Liver (tissue), 9 donors: ENCODE data around the gene ADPRS. TPM values are rescaled to one million over a fixed set of nuclear protein-coding genes. Genes with fewer than 3 reads are reported as not detected.

Experiments
- DNase-seq: peaks from one replicate; pipeline ENCODE4 v3.0.0-alpha.2; 2017; ENCODE audit warnings: low spot score
- H3K27ac ChIP-seq, 2 donors: one replicate each; pipeline ENCODE4 v1.7.0; 2013; ENCODE audit warnings: inconsistent platforms in 2 of 2, low read length in 2 of 2, control low read depth in 1 of 2, low read depth in 1 of 2, mild to moderate bottlenecking in 1 of 2
- H3K27me3 ChIP-seq, 4 donors: one replicate each; pipeline versions ENCODE4 v1.6.1 to v1.7.0; 2013; ENCODE audit warnings: low read length in 3 of 4, inconsistent platforms in 1 of 4, mild to moderate bottlenecking in 1 of 4, moderate library complexity in 1 of 4; ENCODE audit not compliant: control insufficient read depth in 4 of 4, insufficient read depth in 4 of 4
- H3K36me3 ChIP-seq, 4 donors: one replicate each; pipeline versions ENCODE4 v1.6.1 to v1.7.0; 2013; ENCODE audit warnings: low read length in 3 of 4, mild to moderate bottlenecking in 3 of 4, low read depth in 1 of 4, moderate library complexity in 1 of 4; ENCODE audit not compliant: control insufficient read depth in 4 of 4, insufficient read depth in 3 of 4
- H3K4me1 ChIP-seq, 4 donors: one replicate each; pipeline versions ENCODE4 v1.6.1 to v1.7.0; 2013; ENCODE audit warnings: low read length in 3 of 4, mild to moderate bottlenecking in 3 of 4, moderate library complexity in 1 of 4; ENCODE audit not compliant: control insufficient read depth in 4 of 4, insufficient read depth in 4 of 4
- H3K4me3 ChIP-seq, 3 donors: one replicate each; pipeline versions ENCODE4 v1.6.1 to v1.7.0; 2013; ENCODE audit warnings: low read length in 3 of 3, control low read depth in 1 of 3, low read depth in 1 of 3, mild to moderate bottlenecking in 1 of 3
- H3K9ac ChIP-seq, 2 donors: one replicate each; pipeline ENCODE4 v1.7.0; 2013; ENCODE audit warnings: low read length in 2 of 2, mild to moderate bottlenecking in 2 of 2, moderate library complexity in 2 of 2, control low read depth in 1 of 2, low read depth in 1 of 2
- H3K9me3 ChIP-seq, 4 donors: one replicate each; pipeline versions ENCODE4 v1.6.1 to v1.7.0; 2013; ENCODE audit warnings: low read length in 3 of 4; ENCODE audit not compliant: control insufficient read depth in 4 of 4
- EGR1 ChIP-seq, 2 donors: IDR thresholded peaks; 2 replicates each; pipeline ENCODE4 v1.6.1; 2016 to 2018; ENCODE audit warnings: antibody characterized with exemption in 2 of 2, low read depth in 2 of 2
- FOXA1 ChIP-seq: IDR thresholded peaks from 2 replicates; pipeline ENCODE4 v1.6.1; 2016; ENCODE audit warnings: antibody characterized with exemption
- HNF4A ChIP-seq, 2 donors: conservative IDR thresholded peaks; 2 replicates each; pipeline ENCODE4 v1.6.1; 2016; ENCODE audit warnings: antibody characterized with exemption in 2 of 2, mild to moderate bottlenecking in 2 of 2
- HNF4G ChIP-seq: IDR thresholded peaks from 2 replicates; pipeline ENCODE4 v1.6.1; 2016; ENCODE audit warnings: antibody characterized with exemption
- MAX ChIP-seq: IDR thresholded peaks from 2 replicates; pipeline ENCODE4 v1.6.1; 2016; ENCODE audit warnings: antibody characterized with exemption
- NR2F2 ChIP-seq: IDR thresholded peaks from 2 replicates; pipeline ENCODE4 v1.6.1; 2016; ENCODE audit warnings: antibody characterized with exemption
- RAD21 ChIP-seq, 2 donors: IDR thresholded peaks; 2 replicates each; pipeline ENCODE4 v1.6.1; 2016; ENCODE audit warnings: antibody characterized with exemption in 2 of 2, mild to moderate bottlenecking in 2 of 2
- RXRA ChIP-seq, 2 donors: IDR thresholded peaks; 2 replicates each; pipeline ENCODE4 v1.6.1; 2017 to 2018; ENCODE audit warnings: antibody characterized with exemption in 2 of 2, mild to moderate bottlenecking in 1 of 2
- SP1 ChIP-seq: IDR thresholded peaks from 2 replicates; pipeline ENCODE4 v1.6.1; 2018; ENCODE audit warnings: antibody characterized with exemption, mild to moderate bottlenecking
- TAF1 ChIP-seq: conservative IDR thresholded peaks from 2 replicates; pipeline ENCODE4 v1.6.1; 2016; ENCODE audit warnings: antibody characterized with exemption, mild to moderate bottlenecking
- ZBTB33 ChIP-seq: IDR thresholded peaks from 2 replicates; pipeline ENCODE4 v1.6.1; 2016; ENCODE audit warnings: antibody characterized with exemption
- WGBS: extraction: QIAGEN DNeasy Blood & Tissue Kit; methylation state at CpG from one replicate; pipeline ENCODE4 v1.1.7; 2013; 5-methylcytosine and 5-hydroxymethylcytosine counted together
- polyA plus RNA-seq, 2 donors: library from polyadenylated mRNA; stranded (reverse) in 1 of 2; unstranded in 1 of 2; fragments of 200-250 nt in 1 of 2; fragments of >200 nt in 1 of 2; fragmentation: Nextera tagmentation in 1 of 2; extraction: Ambion mirVana in 1 of 2; gene quantifications; one replicate each; pipeline versions ENCODE4 v1.2.1 to v1.2.3, GENCODE V29; 2013 to 2015
- total RNA-seq, 2 donors: library from RNA; depleted of rRNA; stranded (reverse); fragments of >200 nt; gene quantifications; one replicate each; pipeline ENCODE4 v1.2.3, GENCODE V29; 2014
- TF ChIP-seq, protein P1 (sequence below): IDR thresholded peaks from 2 replicates; pipeline ENCODE4 v1.6.1; 2016; ENCODE audit warnings: antibody characterized with exemption, mild to moderate bottlenecking
- TF ChIP-seq, protein P2 (sequence below): fragments of 150-350 bp; IDR thresholded peaks from 2 replicates; pipeline ENCODE4 v1.5.1; 2017; ENCODE audit warnings: improper control_type of control experiment, low read depth, low read length; ENCODE audit not compliant: missing input control
- TF ChIP-seq, protein P3 (sequence below): IDR thresholded peaks from 2 replicates; pipeline ENCODE4 v1.6.1; 2016; ENCODE audit warnings: antibody characterized with exemption
- donor health status: healthy.
- donor health status: healthy.
- donor health status: healthy.
- donor health status: healthy.
- donor health status: healthy.

Gene ADPRS
- total and polyA plus RNA-seq, 4 donors: 9.4 to 13.1 (median 11.0) TPM

DNA sequence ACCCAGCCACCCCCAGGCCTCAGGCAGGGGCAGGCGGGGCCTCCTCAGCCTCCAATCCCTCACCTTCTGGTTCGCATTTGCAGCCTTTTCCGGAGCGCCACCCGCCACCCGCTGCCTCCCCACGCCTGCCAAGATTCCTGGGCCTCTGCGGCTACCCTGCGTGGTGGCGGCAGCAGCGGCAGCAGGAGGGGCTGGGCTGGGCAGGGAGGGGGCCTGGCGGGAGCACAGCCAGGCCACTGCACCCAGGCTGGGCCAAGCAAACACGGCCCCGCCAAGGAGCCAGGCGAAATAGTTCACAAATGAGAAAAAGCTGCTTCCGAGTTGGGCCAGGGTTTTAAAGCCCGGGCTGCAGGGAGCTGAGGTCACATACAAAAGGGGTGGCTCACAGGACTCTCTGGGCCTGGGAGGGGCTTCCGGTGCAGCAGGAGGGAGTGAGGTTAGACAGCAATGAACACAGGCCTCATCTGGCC is 26.5 kb downstream of the ADPRS start:
- DNase-seq: no peak
- no peaks in the 10 kb centered on the region for H3K9me3 ChIP-seq
- no peak overlapping the region for H3K9ac ChIP-seq
- no peak overlapping the region for H3K4me3 ChIP-seq
- no peaks in the 10 kb centered on the region for H3K36me3 ChIP-seq
- no peak overlapping the region for H3K27ac ChIP-seq
- H3K4me1 ChIP-seq: no peaks in the 10 kb centered on the region
- TF ChIP-seq RAD21 (IDR thresholded peaks at IDR 0.05): no peak
- no peak for TF ChIP-seq HNF4A (conservative IDR thresholded peaks at IDR 0.05)
- TF ChIP-seq TAF1: no peak
- TF ChIP-seq, protein P1, sequence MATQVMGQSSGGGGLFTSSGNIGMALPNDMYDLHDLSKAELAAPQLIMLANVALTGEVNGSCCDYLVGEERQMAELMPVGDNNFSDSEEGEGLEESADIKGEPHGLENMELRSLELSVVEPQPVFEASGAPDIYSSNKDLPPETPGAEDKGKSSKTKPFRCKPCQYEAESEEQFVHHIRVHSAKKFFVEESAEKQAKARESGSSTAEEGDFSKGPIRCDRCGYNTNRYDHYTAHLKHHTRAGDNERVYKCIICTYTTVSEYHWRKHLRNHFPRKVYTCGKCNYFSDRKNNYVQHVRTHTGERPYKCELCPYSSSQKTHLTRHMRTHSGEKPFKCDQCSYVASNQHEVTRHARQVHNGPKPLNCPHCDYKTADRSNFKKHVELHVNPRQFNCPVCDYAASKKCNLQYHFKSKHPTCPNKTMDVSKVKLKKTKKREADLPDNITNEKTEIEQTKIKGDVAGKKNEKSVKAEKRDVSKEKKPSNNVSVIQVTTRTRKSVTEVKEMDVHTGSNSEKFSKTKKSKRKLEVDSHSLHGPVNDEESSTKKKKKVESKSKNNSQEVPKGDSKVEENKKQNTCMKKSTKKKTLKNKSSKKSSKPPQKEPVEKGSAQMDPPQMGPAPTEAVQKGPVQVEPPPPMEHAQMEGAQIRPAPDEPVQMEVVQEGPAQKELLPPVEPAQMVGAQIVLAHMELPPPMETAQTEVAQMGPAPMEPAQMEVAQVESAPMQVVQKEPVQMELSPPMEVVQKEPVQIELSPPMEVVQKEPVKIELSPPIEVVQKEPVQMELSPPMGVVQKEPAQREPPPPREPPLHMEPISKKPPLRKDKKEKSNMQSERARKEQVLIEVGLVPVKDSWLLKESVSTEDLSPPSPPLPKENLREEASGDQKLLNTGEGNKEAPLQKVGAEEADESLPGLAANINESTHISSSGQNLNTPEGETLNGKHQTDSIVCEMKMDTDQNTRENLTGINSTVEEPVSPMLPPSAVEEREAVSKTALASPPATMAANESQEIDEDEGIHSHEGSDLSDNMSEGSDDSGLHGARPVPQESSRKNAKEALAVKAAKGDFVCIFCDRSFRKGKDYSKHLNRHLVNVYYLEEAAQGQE: no peak
- TF ChIP-seq HNF4G: no peak
- TF ChIP-seq, protein P2, sequence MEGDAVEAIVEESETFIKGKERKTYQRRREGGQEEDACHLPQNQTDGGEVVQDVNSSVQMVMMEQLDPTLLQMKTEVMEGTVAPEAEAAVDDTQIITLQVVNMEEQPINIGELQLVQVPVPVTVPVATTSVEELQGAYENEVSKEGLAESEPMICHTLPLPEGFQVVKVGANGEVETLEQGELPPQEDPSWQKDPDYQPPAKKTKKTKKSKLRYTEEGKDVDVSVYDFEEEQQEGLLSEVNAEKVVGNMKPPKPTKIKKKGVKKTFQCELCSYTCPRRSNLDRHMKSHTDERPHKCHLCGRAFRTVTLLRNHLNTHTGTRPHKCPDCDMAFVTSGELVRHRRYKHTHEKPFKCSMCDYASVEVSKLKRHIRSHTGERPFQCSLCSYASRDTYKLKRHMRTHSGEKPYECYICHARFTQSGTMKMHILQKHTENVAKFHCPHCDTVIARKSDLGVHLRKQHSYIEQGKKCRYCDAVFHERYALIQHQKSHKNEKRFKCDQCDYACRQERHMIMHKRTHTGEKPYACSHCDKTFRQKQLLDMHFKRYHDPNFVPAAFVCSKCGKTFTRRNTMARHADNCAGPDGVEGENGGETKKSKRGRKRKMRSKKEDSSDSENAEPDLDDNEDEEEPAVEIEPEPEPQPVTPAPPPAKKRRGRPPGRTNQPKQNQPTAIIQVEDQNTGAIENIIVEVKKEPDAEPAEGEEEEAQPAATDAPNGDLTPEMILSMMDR: no peak
- TF ChIP-seq EGR1 (IDR thresholded peaks at IDR 0.05; ENCODE audit: low read depth in 2 of 2): no peak
- TF ChIP-seq FOXA1: no peak
- TF ChIP-seq MAX: no peak
- no peak for TF ChIP-seq SP1
- TF ChIP-seq RXRA (IDR thresholded peaks at IDR 0.05): no peak
- TF ChIP-seq, protein P3, sequence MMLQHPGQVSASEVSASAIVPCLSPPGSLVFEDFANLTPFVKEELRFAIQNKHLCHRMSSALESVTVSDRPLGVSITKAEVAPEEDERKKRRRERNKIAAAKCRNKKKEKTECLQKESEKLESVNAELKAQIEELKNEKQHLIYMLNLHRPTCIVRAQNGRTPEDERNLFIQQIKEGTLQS: no peak
- TF ChIP-seq ZBTB33: no peak
- H3K27me3 ChIP-seq: no peaks in the 10 kb centered on the region
- 83% methylated on average over 18 of the region's 18 CpGs for WGBS

GRCh38 chr1:36115931-36116330 is 27.2 kb downstream of the ADPRS start:
- H3K27me3 ChIP-seq: no peaks in the 10 kb centered on the region
- H3K4me3 ChIP-seq: no peak overlapping the region
- WGBS: 81% methylated on average over 5 of the region's 5 CpGs
- no peaks in the 10 kb centered on the region for H3K4me1 ChIP-seq
- no peaks in the 10 kb centered on the region for H3K36me3 ChIP-seq
- H3K27ac ChIP-seq: no peak overlapping the region
- DNase-seq: no peak
- H3K9me3 ChIP-seq: no peaks in the 10 kb centered on the region
- no peak overlapping the region for H3K9ac ChIP-seq
- TF ChIP-seq, protein P2: no peak
- no peak for TF ChIP-seq NR2F2
- TF ChIP-seq TAF1: no peak
- TF ChIP-seq RAD21 (IDR thresholded peaks at IDR 0.05): no peak
- TF ChIP-seq FOXA1: no peak
- TF ChIP-seq, protein P1: no peak
- TF ChIP-seq ZBTB33: no peak
- no peak for TF ChIP-seq HNF4A (conservative IDR thresholded peaks at IDR 0.05)
- TF ChIP-seq SP1: no peak
